ENCODE results near the gene FNDC3B. TPM values are rescaled to one million over a fixed set of nuclear protein-coding genes. Genes with fewer than 3 reads are reported as not detected.

FNDC3B gene
- total RNA-seq, 1 donor from 2014 or later = 9.3 TPM

GRCh38 chr3:172197344-172197743 is 158.0 kb downstream of the FNDC3B start:
- intact Hi-C loops (cut with micrococcal nuclease) = no loop called here
- Mint-ChIP-seq H3K36me3 (ENCODE audit: low read depth) (no peaks in the 10 kb centered on the region), H3K4me3 (no peak overlapping the region), H3K27ac (no peak overlapping the region), H3K4me1 (no peaks in the 10 kb centered on the region), H3K27me3 (no peaks in the 10 kb centered on the region), H3K9me3 (no peaks in the 10 kb centered on the region)
- TF ChIP-seq CTCF (IDR thresholded peaks at IDR 0.05) = no peak
- DNase-seq (no peak), ATAC-seq (ENCODE audit: low read depth) (no peak)
- POLR2A ChIA-PET = no interaction called here
- CTCF ChIA-PET = no interaction called here

DNA sequence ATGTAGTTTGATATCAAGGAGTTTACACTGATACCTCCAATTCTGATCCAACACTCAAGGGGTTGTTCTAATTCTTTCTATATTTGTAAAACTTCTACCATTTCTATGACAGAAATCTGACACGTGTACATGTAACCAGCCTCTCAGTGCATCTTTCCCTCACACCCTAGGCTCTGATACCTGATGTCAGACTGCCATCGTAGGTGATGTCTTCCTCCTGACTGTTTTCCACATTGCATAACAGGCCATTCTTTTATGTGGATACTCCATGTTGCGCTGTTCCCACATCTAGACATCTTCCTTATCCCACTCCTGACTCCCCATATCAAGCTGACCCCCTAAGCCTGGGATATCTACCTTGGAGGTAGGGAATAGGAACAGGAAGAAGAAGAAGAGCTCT is 159.1 kb downstream of the FNDC3B start:
- CTCF ChIA-PET = no interaction called here
- no peak overlapping the region for H3K4me3 Mint-ChIP-seq
- no peaks in the 10 kb centered on the region for H3K9me3 Mint-ChIP-seq
- no peak for ATAC-seq (ENCODE audit: low read depth)
- no peak overlapping the region for H3K27ac Mint-ChIP-seq
- no peaks in the 10 kb centered on the region for H3K27me3 Mint-ChIP-seq
- TF ChIP-seq CTCF (IDR thresholded peaks at IDR 0.05) = no peak
- intact Hi-C loops (cut with micrococcal nuclease) = no loop called here
- DNase-seq = no peak
- POLR2A ChIA-PET = no interaction called here
- no peaks in the 10 kb centered on the region for H3K36me3 Mint-ChIP-seq (ENCODE audit: low read depth)
- no peaks in the 10 kb centered on the region for H3K4me1 Mint-ChIP-seq

DNA sequence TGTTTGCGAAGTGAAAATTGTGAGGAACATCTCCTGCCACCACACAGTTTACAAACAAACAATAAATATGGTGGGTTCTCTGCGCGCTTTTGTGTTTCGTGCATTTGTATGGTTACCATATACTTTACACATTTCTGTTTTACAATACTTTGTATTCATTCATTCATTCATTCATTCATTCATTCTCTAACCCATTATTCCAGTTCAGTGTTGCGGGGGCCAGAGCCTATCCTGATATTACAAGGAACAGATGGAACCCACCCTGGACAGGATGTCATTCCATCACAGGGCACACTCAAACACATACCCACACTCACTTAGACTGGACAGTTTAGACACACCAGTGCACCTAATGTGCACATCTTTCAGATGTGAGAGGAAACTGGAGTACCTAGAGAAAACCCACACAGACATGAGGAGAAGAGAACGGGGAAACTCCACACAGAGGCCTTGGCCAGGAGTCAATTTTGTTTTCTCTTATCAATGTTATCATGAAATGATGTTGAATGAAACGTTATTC is 160.5 kb downstream of the FNDC3B start:
- POLR2A ChIA-PET = no interaction called here
- Mint-ChIP-seq H3K9me3 (peaks cover 4% of the 10 kb centered on the region), H3K36me3 (ENCODE audit: low read depth) (peaks cover 2% of the 10 kb centered on the region), H3K4me1 (no peaks in the 10 kb centered on the region), H3K27ac (no peak overlapping the region), H3K27me3 (no peaks in the 10 kb centered on the region), H3K4me3 (no peak overlapping the region)
- CTCF ChIA-PET = no interaction called here
- TF ChIP-seq CTCF (IDR thresholded peaks at IDR 0.05) = no peak
- DNase-seq (no peak), ATAC-seq (ENCODE audit: low read depth) (no peak)
- intact Hi-C loops (cut with micrococcal nuclease) = no loop called here

DNA sequence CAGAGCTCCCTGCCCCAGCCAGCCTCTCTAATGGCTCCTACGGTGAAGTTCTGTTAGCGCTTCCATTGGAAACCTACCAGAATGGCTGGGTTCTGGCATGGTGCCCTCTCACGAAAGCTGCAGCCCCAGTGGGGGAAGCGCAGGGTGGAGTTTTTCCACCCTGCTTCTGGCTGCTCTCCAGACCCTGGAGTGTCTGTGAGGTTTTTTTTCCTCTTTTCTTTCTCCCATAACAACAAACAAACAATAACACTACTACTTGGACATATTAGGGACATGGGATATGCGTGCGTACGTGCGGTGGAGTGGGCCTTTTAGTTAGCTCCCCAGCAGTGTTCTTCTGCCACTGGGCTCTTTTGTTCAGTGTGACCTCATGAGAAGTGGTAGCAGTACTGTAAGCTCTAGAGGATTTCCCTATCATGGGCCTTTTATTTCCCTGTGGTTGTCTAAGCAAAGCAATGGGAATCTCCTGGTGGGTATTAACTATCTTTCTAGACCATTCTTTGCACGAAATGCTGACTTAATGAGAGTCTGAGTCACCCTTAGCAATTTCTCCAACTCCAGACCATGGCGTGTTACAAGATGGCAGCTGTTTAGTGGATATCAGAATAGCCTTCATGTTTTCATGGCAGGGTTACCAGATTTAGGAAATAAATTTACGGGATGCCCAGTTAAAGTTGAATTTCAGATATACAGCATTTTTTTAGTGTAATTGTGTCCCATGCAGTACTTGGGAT is 161.9 kb downstream of the FNDC3B start:
- ChIA-PET CTCF (no interaction called here), POLR2A (no interaction called here)
- Mint-ChIP-seq H3K36me3 (ENCODE audit: low read depth) (peaks cover 2% of the 10 kb centered on the region), H3K4me3 (no peak overlapping the region), H3K9me3 (peaks cover 12% of the 10 kb centered on the region), H3K27me3 (no peaks in the 10 kb centered on the region), H3K4me1 (no peaks in the 10 kb centered on the region), H3K27ac (no peak overlapping the region)
- TF ChIP-seq CTCF (IDR thresholded peaks at IDR 0.05) = no peak
- DNase-seq (no peak), ATAC-seq (ENCODE audit: low read depth) (no peak)
- intact Hi-C loops (cut with micrococcal nuclease) = no loop called here

GRCh38 chr3:172201870-172202236 is 162.5 kb downstream of the FNDC3B start:
- TF ChIP-seq CTCF (IDR thresholded peaks at IDR 0.05) = no peak
- Mint-ChIP-seq H3K36me3 (ENCODE audit: low read depth) (peaks cover 2% of the 10 kb centered on the region), H3K27me3 (no peaks in the 10 kb centered on the region), H3K4me1 (no peaks in the 10 kb centered on the region), H3K4me3 (no peak overlapping the region), H3K9me3 (peaks cover 12% of the 10 kb centered on the region), H3K27ac (no peak overlapping the region)
- no peak for DNase-seq
- intact Hi-C loops (cut with micrococcal nuclease) = no loop called here
- CTCF ChIA-PET = no interaction called here
- POLR2A ChIA-PET = no interaction called here
- ATAC-seq (ENCODE audit: low read depth) = no peak
